HFFc6 (cell line): ENCODE results near the gene R3HDML. TPM values are rescaled to one million over a fixed set of nuclear protein-coding genes. Genes with fewer than 3 reads are reported as not detected.

Experiments
- DNase-seq: peaks from one replicate; pipeline ENCODE4 v3.0.0-alpha.2; 2018
- H3K27ac Mint-ChIP-seq: 2 replicates; pipeline ENCODE4 v1.8.0; 2020; ENCODE audit warnings: mild to moderate bottlenecking, mixed read lengths
- H3K27me3 Mint-ChIP-seq: 2 replicates; pipeline ENCODE4 v1.8.0; 2021; ENCODE audit warnings: mild to moderate bottlenecking, moderate library complexity, mixed read lengths; ENCODE audit not compliant: insufficient read depth
- H3K36me3 Mint-ChIP-seq: 2 replicates; pipeline ENCODE4 v1.8.0; 2021; ENCODE audit warnings: low read depth, mixed read lengths
- H3K4me1 Mint-ChIP-seq: 2 replicates; pipeline ENCODE4 v1.8.0; 2020; ENCODE audit warnings: low read depth, mixed read lengths
- H3K4me3 Mint-ChIP-seq: 2 replicates; pipeline ENCODE4 v1.8.0; 2020; ENCODE audit warnings: mild to moderate bottlenecking, moderate library complexity, mixed read lengths
- H3K9me3 Mint-ChIP-seq: 2 replicates; pipeline ENCODE4 v1.8.0; 2020; ENCODE audit warnings: mild to moderate bottlenecking, mixed read lengths
- CTCF ChIP-seq: fragments of 200-600 bp; sonication (generic); IDR thresholded peaks from 2 replicates; pipeline ENCODE4 v1.5.0; 2021; ENCODE audit warnings: antibody characterized with exemption, mild to moderate bottlenecking
- total RNA-seq, 6 experiments: library from RNA; stranded (reverse); fragmentation: NEBNext Ultra II Directional; extraction: Animal tissue kit (Norgen Biotek cat#: 25700); gene quantifications; 2 replicates in 1 of 6; 3 replicates in 5 of 6; pipeline ENCODE4 v1.2.3, GENCODE V29; 2021

The R3HDML gene
- total RNA-seq, 6 experiments from 2014 or later = not detected

- Mint-ChIP-seq H3K27ac (no peak overlapping the region), H3K36me3 (no peaks in the 10 kb centered on the region), H3K9me3 (no peaks in the 10 kb centered on the region), H3K4me1 (no peaks in the 10 kb centered on the region), H3K4me3 (no peak overlapping the region), H3K27me3 (peaks cover 42% of the 10 kb centered on the region)
- no peak for DNase-seq
- TF ChIP-seq CTCF = no peak
These were observed 21.9 kb downstream of the R3HDML start for GRCh38 chr20:44358776-44359175.

DNA sequence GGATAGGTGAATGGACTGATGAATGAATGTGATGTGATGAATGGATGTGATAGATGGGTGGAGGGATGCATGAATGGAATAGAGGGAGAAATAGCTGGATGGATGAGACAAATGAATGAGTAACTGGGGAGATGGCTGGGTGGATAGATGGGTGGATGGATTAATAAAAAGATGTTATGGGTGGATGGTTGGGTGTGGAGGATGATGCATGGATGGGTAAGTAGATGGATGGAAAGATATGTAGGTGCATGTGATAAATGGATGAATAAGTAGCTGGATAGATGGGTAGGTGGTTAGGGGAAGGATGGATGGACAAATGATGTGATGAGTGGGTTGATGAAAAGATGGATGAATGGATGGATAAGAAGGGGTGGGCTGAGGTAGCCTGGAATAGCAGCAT, 23.4 kb downstream of the R3HDML start:
- no peak for TF ChIP-seq CTCF
- Mint-ChIP-seq H3K36me3 (no peaks in the 10 kb centered on the region), H3K9me3 (no peaks in the 10 kb centered on the region), H3K27ac (no peak overlapping the region), H3K4me3 (no peak overlapping the region), H3K27me3 (peaks cover 39% of the 10 kb centered on the region), H3K4me1 (no peaks in the 10 kb centered on the region)
- no peak for DNase-seq

DNA sequence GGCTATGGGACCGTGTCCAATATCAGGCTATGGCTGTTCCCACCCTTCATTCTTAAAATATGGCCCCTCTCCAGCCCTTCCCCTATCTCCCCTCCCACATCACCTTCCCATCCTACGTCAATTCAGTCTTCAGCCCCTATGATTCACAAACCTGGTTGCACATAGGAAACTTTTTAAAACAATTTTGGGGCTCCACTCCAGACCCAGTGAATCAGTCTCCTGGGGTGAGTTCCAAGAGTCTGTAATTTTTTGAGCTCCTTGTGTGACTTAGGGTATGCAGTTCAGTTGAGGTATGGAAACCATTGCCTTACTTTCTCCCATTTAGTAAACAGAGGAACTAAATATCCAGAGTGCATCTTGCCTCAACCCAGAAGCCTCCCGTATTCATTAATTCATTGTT, 24.2 kb downstream of the R3HDML start:
- Mint-ChIP-seq H3K36me3 (no peaks in the 10 kb centered on the region), H3K4me1 (no peaks in the 10 kb centered on the region), H3K4me3 (no peak overlapping the region), H3K9me3 (no peaks in the 10 kb centered on the region), H3K27ac (no peak overlapping the region), H3K27me3 (peaks cover 38% of the 10 kb centered on the region)
- TF ChIP-seq CTCF = no peak
- no peak for DNase-seq

- DNase-seq = no peak
- no peak overlapping the region for H3K4me3 Mint-ChIP-seq
- TF ChIP-seq CTCF = no peak
- H3K9me3 Mint-ChIP-seq = no peaks in the 10 kb centered on the region
- H3K36me3 Mint-ChIP-seq = no peaks in the 10 kb centered on the region
- peaks cover 30% of the 10 kb centered on the region for H3K27me3 Mint-ChIP-seq
- H3K27ac Mint-ChIP-seq = no peak overlapping the region
- H3K4me1 Mint-ChIP-seq = no peaks in the 10 kb centered on the region
These were observed 25.7 kb downstream of the R3HDML start for GRCh38 chr20:44362466-44362940.

DNA sequence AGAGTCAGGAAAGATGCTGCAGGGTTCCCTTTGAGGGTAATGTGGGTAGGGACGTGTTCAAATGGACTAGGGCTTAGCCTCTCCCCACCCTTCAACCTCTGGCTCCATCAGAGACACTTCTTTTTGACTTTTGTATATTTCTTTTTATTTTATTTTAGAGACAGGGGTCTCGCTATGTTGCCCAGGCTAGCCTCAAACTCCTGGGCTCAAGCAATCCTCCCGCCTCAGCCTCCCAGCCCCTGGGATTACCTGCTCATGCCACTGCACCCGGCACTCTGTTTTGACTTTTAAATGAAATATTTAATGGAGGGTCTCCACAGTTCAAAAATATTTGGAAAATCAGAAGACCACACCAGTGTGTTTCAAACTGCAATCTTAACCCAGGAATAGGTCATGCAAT, 27.2 kb downstream of the R3HDML start:
- Mint-ChIP-seq H3K36me3 (no peaks in the 10 kb centered on the region), H3K4me1 (no peaks in the 10 kb centered on the region), H3K27ac (no peak overlapping the region), H3K9me3 (no peaks in the 10 kb centered on the region), H3K27me3 (peaks cover 17% of the 10 kb centered on the region), H3K4me3 (no peak overlapping the region)
- DNase-seq = no peak
- TF ChIP-seq CTCF = no peak

DNA sequence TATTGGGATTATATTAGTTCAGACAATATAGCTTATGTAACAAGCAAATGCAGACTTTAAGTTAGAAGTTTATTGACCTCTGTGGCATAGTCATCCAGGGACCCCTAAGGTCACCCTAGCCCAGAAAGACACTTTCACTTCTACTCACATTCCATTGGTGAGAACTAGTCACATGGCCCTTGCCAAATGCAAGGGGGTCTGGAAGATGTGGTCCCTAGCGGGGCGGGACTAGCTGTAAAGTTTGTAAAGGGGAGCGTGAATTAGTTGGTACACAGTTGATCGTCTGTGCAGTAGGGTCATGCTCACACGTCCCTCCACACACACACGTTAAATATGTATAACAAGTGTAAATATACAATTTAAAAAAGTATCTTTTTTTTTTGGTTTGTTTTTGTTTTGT, 27.9 kb downstream of the R3HDML start:
- no peaks in the 10 kb centered on the region for H3K36me3 Mint-ChIP-seq
- peaks cover 12% of the 10 kb centered on the region for H3K27me3 Mint-ChIP-seq
- DNase-seq = no peak
- H3K9me3 Mint-ChIP-seq = no peaks in the 10 kb centered on the region
- H3K4me1 Mint-ChIP-seq = no peaks in the 10 kb centered on the region
- H3K4me3 Mint-ChIP-seq = no peak overlapping the region
- TF ChIP-seq CTCF = no peak
- no peak overlapping the region for H3K27ac Mint-ChIP-seq
